CD4-positive, alpha-beta T cell (primary cell): ENCODE measurements around the gene ZNF519. TPM values are rescaled to one million over a fixed set of nuclear protein-coding genes. Genes with fewer than 3 reads are reported as not detected.

Experiments used
- ATAC-seq: fragments of 200-7000 bp; cut with Tn5 transposase; one replicate; pipeline ENCODE4 v1.10.0; 2022; ENCODE audit warnings: mild to moderate bottlenecking; ENCODE audit not compliant: poor library complexity
- CTCF ChIA-PET: fragments of 350-600 bp; sonication (Branson Sonifier 250); formaldehyde crosslinking; loops from one replicate; lab custom pipeline; 2021; ENCODE audit warnings: antibody characterized with exemption, inconsistent platforms; lab: Charles Lee
- POLR2A ChIA-PET: fragments of 350-600 bp; sonication (Branson Sonifier 250); formaldehyde crosslinking; loops from one replicate; lab custom pipeline; 2021; ENCODE audit warnings: antibody characterized with exemption, inconsistent platforms; lab: Charles Lee
- DNase-seq, 14 experiments: peaks; one replicate each; pipeline ENCODE4 v3.0.0-alpha.2; 2013 to 2020; ENCODE audit warnings: mixed read lengths in 2 of 14
- H3K27ac ChIP-seq, 2 donors: one replicate each; pipeline versions ENCODE4 v1.5.1 to v1.7.0; 2013; ENCODE audit warnings: low read length in 2 of 2, low read depth in 1 of 2, mild to moderate bottlenecking in 1 of 2
- H3K27me3 ChIP-seq, 2 experiments: 1 replicate in 1 of 2; 2 replicates in 1 of 2; pipeline versions ENCODE4 v1.6.1 to v1.7.0; 2013; ENCODE audit warnings: low read length in 2 of 2, control low read depth in 1 of 2, mild to moderate bottlenecking in 1 of 2, moderate library complexity in 1 of 2; ENCODE audit not compliant: insufficient read depth in 2 of 2, control insufficient read depth in 1 of 2
- H3K36me3 ChIP-seq: one replicate; pipeline ENCODE4 v1.6.1; 2013; ENCODE audit warnings: low read length, control low read depth; ENCODE audit not compliant: insufficient read depth
- H3K4me1 ChIP-seq: one replicate; pipeline ENCODE4 v1.6.1; 2013; ENCODE audit warnings: low read length, control low read depth; ENCODE audit not compliant: insufficient read depth
- H3K4me3 ChIP-seq: one replicate; pipeline ENCODE4 v1.5.1; 2013; ENCODE audit warnings: mild to moderate bottlenecking, low read length, moderate library complexity
- H3K9me3 ChIP-seq, 2 experiments: 1 replicate in 1 of 2; 2 replicates in 1 of 2; pipeline versions ENCODE4 v1.6.1 to v1.7.0; 2013; ENCODE audit warnings: low read length in 2 of 2, mild to moderate bottlenecking in 2 of 2, control low read depth in 1 of 2, moderate library complexity in 1 of 2; ENCODE audit not compliant: control insufficient read depth in 1 of 2, insufficient read depth in 1 of 2
- H3K27ac Mint-ChIP-seq: one replicate; pipeline ENCODE4 v1.8.0; 2020; ENCODE audit warnings: mixed read lengths
- H3K27me3 Mint-ChIP-seq: one replicate; pipeline ENCODE4 v1.8.0; 2021; ENCODE audit warnings: mixed read lengths
- H3K36me3 Mint-ChIP-seq: one replicate; pipeline ENCODE4 v1.8.0; 2021; ENCODE audit warnings: low read depth, mixed read lengths
- H3K4me1 Mint-ChIP-seq: one replicate; pipeline ENCODE4 v1.8.0; 2021; ENCODE audit warnings: low read depth, mixed read lengths
- H3K4me3 Mint-ChIP-seq: one replicate; pipeline ENCODE4 v1.8.0; 2020; ENCODE audit warnings: mild to moderate bottlenecking, mixed read lengths
- H3K9me3 Mint-ChIP-seq: one replicate; pipeline ENCODE4 v1.8.0; 2020; ENCODE audit warnings: mixed read lengths
- CTCF ChIP-seq: fragments of 200-600 bp; IDR thresholded peaks from one replicate; pipeline ENCODE4 v1.8.0; 2022; ENCODE audit warnings: antibody characterized with exemption, mild to moderate bottlenecking
- intact Hi-C, 2 experiments: fragments of 100-400 bp; cut with DNase I in 1 of 2; cut with micrococcal nuclease in 1 of 2; formaldehyde crosslinking; loops; one replicate each; pipeline versions ENCODE4 v1.15.1 to v1.9.0; 2023 to 2025; cut with DNase I, micrococcal nuclease
- total RNA-seq, 174 experiments: library from RNA in 2 of 174; stranded (reverse) in 2 of 174; gene quantifications; one replicate each; pipeline ENCODE4 v1.2.3 and lab custom pipeline; 2021 to 2026

ZNF519 gene
- total RNA-seq, 2 experiments from 2014 or later, result 8.3 to 10.4 TPM

GRCh38 chr18:14124689-14125088 lies 7.5 kb downstream of the ZNF519 start:
- peaks cover 3% of the 10 kb centered on the region for H3K36me3 Mint-ChIP-seq
- no peak overlapping the region for H3K4me3 Mint-ChIP-seq
- H3K27me3 Mint-ChIP-seq, result no peaks in the 10 kb centered on the region
- ATAC-seq (no peak), DNase-seq (no peak)
- no peak overlapping the region for H3K27ac Mint-ChIP-seq
- no peaks in the 10 kb centered on the region for H3K9me3 Mint-ChIP-seq
- Histone ChIP-seq H3K9me3 (no peaks in the 10 kb centered on the region), H3K4me1 (no peaks in the 10 kb centered on the region), H3K27me3 (no peaks in the 10 kb centered on the region), H3K27ac (no peak overlapping the region), H3K36me3 (no peaks in the 10 kb centered on the region), H3K4me3 (no peak overlapping the region)
- TF ChIP-seq CTCF, result no peak
- peaks cover 9% of the 10 kb centered on the region for H3K4me1 Mint-ChIP-seq
- ChIA-PET CTCF (no interaction called here), POLR2A (no interaction called here)
- intact Hi-C loops, result loop anchor here in 1 of 2 experiments (10.0 kb wide), 1 partner anchor 750 kb away; no protein-coding TSS in a partner anchor

- Mint-ChIP-seq H3K4me1 (no peaks in the 10 kb centered on the region), H3K27me3 (no peaks in the 10 kb centered on the region), H3K4me3 (no peak overlapping the region), H3K9me3 (peaks cover under 1% of the 10 kb centered on the region), H3K27ac (no peak overlapping the region), H3K36me3 (peaks cover 19% of the 10 kb centered on the region)
- DNase-seq, result no peak
- H3K27ac ChIP-seq, result no peak overlapping the region
- POLR2A ChIA-PET, result no interaction called here
- H3K4me3 ChIP-seq, result no peak overlapping the region
- H3K27me3 ChIP-seq, result no peaks in the 10 kb centered on the region
- H3K36me3 ChIP-seq, result no peaks in the 10 kb centered on the region
- CTCF ChIA-PET, result no interaction called here
- intact Hi-C loops, result loop anchor here in 1 of 2 experiments (10.0 kb wide), 1 partner anchor 747 kb away; no protein-coding TSS in a partner anchor
- H3K4me1 ChIP-seq, result no peaks in the 10 kb centered on the region
- TF ChIP-seq CTCF, result no peak
- ATAC-seq, result no peak
- no peaks in the 10 kb centered on the region for H3K9me3 ChIP-seq
Measured at GRCh38 chr18:14122097-14122496, 10.1 kb downstream of the ZNF519 start.

GRCh38 chr18:14120926-14121325 lies 11.3 kb downstream of the ZNF519 start:
- no peaks in the 10 kb centered on the region for H3K27me3 Mint-ChIP-seq
- Histone ChIP-seq H3K27ac (no peak overlapping the region), H3K9me3 (no peaks in the 10 kb centered on the region), H3K4me3 (no peak overlapping the region), H3K36me3 (no peaks in the 10 kb centered on the region), H3K4me1 (no peaks in the 10 kb centered on the region), H3K27me3 (no peaks in the 10 kb centered on the region)
- no peak overlapping the region for H3K27ac Mint-ChIP-seq
- no peak for DNase-seq
- POLR2A ChIA-PET, result no interaction called here
- peaks cover 22% of the 10 kb centered on the region for H3K36me3 Mint-ChIP-seq
- no peak for ATAC-seq
- CTCF ChIA-PET, result no interaction called here
- H3K4me1 Mint-ChIP-seq, result no peaks in the 10 kb centered on the region
- no peak overlapping the region for H3K4me3 Mint-ChIP-seq
- intact Hi-C loops, result loop anchor here in 1 of 2 experiments (10.0 kb wide), 1 partner anchor 746 kb away; no protein-coding TSS in a partner anchor
- peaks cover 2% of the 10 kb centered on the region for H3K9me3 Mint-ChIP-seq
- TF ChIP-seq CTCF, result no peak
